Skeletal muscle cell (primary cell): ENCODE results near the gene TTC28.

Source experiments
- DNase-seq: peaks from one replicate; pipeline ENCODE4 v3.0.0-alpha.2; 2010; ENCODE audit warnings: low read depth
- H3K4me3 ChIP-seq: 2 replicates; pipeline ENCODE4 v1.5.1; 2011; ENCODE audit warnings: low read depth, mild to moderate bottlenecking, control low read depth, low read length, moderate library complexity

Gene TTC28

GRCh38 chr22:28426346-28427132 is 253.1 kb downstream of the TTC28 start:
- no peak overlapping the region for H3K4me3 ChIP-seq
- no peak for DNase-seq

GRCh38 chr22:28425211-28425610 is 254.4 kb downstream of the TTC28 start:
- no peak for DNase-seq
- H3K4me3 ChIP-seq = no peak overlapping the region

DNA sequence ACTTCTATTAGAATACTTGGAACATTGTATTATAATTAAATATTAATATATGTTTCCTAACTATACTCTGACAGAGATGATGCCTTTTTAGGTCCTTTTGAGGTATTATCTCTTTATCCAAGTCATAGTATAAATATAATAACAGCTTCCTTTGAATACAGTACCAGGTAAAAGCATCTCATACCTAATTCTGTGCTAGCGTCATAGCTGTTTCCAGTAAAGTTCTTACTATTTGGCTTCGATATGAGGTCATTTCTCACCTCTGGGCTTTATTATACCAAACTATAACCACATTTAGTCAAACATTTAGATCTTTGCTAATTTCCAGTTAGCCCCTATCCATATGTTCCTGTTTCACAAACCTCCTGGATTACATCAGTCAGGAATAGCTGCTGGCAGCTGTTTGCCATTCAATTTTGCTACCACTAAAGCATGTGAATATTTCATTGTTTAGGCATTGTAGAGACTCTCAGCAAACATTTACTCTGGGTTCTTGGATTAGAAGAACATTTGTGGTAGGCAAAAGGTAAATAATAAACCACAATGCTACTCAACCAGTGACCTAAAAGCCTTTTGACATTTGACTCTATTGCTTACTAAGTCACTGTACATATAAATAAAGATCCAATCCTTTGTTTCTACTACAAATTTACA is 255.1 kb downstream of the TTC28 start:
- no peak overlapping the region for H3K4me3 ChIP-seq
- no peak for DNase-seq

- H3K4me3 ChIP-seq = no peak overlapping the region
- DNase-seq = no peak
Measured at GRCh38 chr22:28419919-28420318, 259.7 kb downstream of the TTC28 start.

- no peak overlapping the region for H3K4me3 ChIP-seq
- DNase-seq = no peak
Measured at GRCh38 chr22:28418008-28418407, 261.6 kb downstream of the TTC28 start.

DNA sequence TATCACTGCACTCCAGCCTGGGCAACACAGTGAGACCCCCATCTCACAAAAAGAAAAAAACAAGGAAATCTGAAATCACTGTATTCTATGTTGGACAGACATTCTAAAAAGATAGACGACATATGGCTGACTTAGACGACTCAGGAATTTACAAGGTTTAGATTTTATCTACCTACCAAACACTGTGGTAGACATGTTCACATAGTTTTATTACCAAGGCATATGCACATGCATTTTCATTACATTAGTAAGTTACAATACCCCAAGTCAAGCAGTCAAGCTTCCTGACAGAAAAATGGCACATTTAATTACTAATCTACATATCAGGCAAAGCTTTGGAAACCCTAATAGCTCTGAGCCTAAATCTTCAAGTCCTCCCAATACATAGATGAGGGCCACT is 262.2 kb downstream of the TTC28 start:
- no peak overlapping the region for H3K4me3 ChIP-seq
- no peak for DNase-seq

- no peak overlapping the region for H3K4me3 ChIP-seq
- DNase-seq = no peak
Measured at GRCh38 chr22:28414913-28415312, 264.7 kb downstream of the TTC28 start.

DNA sequence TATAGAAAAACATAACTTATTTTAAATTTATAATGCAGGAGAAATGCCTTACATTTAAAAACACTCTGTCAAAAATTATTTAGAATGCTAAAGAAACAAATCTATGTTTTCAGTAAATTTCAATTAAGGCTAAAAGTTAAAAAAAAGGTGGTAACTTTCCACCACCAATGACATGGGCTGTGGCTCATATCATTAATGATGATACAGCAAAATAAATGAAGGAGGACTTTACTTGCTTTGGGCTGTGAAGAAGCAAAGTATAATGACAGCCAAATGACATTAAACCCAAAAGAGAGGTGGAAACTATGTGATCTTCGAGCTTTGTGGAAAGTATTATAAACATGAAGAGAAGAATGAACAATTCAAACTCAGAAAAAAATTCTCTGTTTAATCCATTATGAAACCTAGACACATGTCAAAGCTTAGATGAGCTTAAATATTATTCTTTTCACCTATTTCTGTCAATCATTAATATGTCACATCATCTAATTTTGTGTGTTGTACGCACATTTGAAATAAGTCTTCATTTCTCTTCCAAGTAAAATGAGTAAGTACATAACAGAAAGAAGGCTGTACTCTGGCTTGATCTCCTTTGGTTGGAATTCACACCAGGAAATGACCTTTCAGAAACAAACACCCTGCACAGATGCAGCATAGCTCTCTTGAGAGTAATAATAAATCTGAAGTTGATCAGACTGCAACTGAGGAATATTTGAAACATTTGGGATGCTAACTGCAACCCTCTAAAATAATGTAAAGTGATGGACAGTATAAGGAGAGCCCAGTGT is 265.8 kb downstream of the TTC28 start:
- no peak for DNase-seq
- no peak overlapping the region for H3K4me3 ChIP-seq

DNA sequence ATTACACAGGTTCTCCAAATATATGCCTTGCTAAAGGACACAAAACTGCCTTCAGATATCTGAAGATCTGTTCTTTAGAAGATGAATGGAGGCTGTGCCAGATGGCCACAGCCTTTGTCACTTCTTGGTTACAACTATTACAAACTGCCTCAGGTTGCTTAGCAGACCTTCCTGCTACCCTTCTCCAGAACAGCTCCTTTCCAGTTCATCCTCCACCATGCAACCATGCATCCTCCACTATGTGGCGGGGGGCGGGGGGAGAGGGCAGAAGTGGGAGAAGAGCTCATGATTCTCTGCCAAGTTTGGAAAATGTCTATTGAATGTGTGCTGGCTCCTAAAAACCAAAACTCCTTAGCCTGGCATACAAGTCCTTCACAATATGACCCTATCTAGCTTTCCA is 267.5 kb downstream of the TTC28 start:
- no peak for DNase-seq
- H3K4me3 ChIP-seq = no peak overlapping the region

DNA sequence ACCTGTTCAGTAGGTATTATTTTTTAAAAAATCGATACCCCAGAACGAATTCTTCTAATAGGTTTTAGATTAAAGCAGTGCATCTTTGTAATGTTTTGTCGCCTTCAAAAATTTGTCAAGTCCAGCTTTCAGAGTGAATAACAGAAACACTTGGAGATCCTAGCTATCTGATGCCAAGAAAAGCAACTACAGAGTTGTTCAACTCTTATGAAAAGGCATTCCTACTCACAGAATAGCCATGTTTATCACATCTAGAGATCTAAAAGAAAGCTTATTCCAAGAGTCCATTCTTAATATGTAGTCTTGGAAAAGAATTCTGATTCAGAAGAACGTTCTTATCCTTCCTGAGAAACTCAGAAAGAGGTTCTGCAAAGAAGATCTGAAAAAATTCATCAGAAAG is 268.5 kb downstream of the TTC28 start:
- no peak overlapping the region for H3K4me3 ChIP-seq
- DNase-seq = no peak

DNA sequence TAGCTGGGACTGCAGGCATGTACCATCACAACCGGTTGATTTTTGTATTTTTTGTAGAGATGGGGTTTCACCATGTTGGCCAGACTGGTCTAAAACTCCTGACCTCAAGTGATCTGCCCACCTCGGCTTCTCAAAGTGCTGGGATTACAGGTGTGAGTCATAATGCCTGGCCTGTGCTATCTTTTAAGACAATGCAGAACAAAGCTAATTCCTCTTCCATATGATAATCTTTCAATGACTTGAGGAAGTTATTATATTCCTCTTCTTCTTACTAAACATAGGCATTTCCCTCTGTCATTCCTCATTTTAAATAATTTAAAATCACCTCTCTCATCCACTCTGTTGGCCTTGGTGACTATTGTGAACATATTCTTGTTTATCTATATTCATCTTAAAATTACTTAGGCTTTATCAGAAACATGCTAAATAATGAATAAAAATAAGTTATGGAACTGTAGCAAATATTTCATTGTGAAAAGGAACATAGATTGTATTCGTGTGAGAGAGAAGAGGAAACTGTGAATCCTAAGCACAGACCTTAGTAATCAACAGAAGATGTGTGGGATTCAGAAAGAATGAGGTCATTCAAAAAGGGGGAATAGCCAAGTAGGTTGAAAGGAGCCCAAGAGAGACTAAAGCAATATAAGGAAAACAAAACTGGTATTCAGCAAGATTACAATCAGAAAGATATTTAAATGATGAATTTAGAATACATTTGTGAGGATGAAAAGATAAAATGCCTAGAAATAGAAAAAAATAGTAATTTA is 269.4 kb downstream of the TTC28 start:
- H3K4me3 ChIP-seq = no peak overlapping the region
- no peak for DNase-seq

DNA sequence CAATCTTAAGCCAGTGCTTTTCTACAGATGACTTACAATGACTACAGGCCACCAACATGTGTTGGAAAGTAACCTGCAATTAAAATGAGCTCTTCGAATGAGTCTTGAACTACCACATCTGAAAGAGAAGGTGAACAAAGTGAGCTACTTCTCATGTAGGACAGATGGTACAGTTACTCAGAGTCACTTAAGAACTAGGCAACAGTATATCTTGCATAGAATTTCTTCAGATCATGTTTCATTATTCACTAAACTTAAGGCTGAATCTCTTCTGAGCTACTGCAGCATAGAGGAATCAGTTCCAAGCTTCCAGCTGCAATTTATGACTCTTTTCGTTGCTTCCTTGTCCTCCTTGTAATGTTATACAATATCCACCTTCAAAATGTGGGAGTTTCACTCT is 270.9 kb downstream of the TTC28 start:
- H3K4me3 ChIP-seq = no peak overlapping the region
- DNase-seq = no peak

DNA sequence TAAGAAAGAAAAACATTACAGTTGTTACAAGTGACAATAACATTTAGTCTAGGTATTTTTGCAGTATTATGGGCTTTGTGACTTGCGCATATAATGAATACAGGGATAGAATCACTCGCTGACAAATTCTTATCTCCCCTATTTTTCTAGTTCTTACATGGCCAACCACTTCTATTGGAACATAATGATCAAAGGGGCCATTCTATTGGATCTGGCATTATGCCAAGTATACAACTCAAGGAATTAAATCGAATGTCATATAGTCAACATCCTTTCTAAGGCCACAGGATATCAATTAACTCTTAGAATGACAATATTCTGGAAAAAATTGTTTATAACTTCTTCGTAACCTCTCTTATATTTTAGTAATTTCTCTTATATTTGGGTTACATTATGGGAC is 272.0 kb downstream of the TTC28 start:
- DNase-seq = no peak
- no peak overlapping the region for H3K4me3 ChIP-seq

DNA sequence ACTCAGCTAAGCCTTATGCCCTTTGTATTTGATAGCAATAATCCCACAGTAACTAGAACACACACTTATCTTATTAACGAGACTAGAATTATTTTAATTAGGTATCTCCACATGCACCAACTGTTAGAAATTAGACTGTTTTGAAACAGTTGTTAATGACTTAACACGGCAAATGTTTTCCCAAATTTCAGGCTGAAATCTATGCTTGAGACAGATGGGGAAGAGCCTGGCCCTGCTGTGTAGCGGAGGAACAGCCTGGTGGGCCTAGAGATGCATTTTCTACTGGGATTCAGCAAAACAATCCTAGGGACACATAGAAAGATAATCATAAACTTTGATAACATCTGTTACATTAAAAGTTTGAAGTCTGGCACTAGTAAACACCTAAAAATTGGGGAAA is 273.4 kb downstream of the TTC28 start:
- no peak for DNase-seq
- H3K4me3 ChIP-seq = no peak overlapping the region

DNA sequence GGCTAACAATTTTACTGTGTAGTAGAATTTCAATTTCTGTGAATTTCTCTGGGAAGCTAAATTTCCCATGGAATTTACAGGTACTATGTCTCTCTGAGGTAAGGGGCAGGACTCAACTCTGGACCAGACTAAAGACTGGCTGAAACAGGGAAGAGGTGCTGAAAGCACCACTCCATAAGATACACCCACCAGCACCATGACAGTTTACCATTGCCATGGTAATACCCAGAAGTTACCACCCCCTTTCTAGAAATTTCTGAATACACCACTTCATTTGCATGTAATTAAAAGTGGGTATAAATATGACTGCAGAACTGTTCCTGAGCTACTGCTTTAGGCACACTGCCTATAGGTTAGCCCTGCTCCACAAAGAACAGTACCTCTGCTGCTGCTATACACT is 274.1 kb downstream of the TTC28 start:
- DNase-seq = no peak

GRCh38 chr22:28402539-28402938 is 277.1 kb downstream of the TTC28 start:
- DNase-seq = no peak
- no peak overlapping the region for H3K4me3 ChIP-seq

More for the DNA sequence above, 274.1 kb downstream of the TTC28 start:
- H3K4me3 ChIP-seq = no peak overlapping the region

DNA sequence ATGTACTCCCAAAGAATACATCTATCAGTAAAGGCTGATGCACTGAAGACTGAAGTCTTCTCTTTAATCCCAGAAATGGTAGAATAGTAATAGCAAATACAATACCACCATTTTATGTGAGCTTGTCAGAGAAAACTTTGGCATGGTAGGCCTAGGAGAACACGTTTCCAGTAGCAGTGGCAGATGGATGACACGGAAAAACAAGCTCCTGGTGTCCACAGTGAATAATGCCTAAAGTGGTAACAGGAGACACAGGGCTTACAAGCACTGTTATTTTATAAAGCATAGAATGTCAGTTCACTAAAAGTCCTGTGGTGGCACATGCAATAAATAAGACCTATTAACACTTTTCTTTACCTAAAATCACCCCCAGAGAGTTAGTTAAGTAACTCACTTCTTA is 277.6 kb downstream of the TTC28 start:
- H3K4me3 ChIP-seq = no peak overlapping the region
- DNase-seq = no peak

DNA sequence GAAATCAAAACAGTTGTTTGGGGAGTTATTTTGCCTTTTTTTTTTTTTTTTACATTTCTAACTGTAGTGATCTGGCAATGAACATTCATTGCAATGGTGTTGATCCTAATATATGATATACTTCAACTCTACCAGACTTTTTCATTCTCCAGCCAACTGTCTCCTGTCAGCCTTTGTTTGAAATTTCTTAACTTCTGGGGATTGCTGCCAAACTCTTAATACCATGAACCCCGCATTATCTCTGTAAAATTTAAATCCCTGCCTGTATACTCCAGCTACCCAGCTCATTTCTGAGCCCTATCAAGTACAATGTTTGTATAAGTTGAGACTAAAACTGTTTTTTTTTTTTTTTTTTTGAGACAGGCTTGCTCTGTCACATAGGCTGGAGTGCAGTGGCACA is 280.7 kb downstream of the TTC28 start:
- H3K4me3 ChIP-seq = no peak overlapping the region
- no peak for DNase-seq

- DNase-seq = no peak
- no peak overlapping the region for H3K4me3 ChIP-seq
Measured at GRCh38 chr22:28398355-28398754, 281.3 kb downstream of the TTC28 start.

GRCh38 chr22:28397306-28397705 is 282.3 kb downstream of the TTC28 start:
- H3K4me3 ChIP-seq = no peak overlapping the region
- no peak for DNase-seq
